Fibroblast of lung (primary cell): ENCODE measurements around the gene HECTD4. TPM values are rescaled to one million over a fixed set of nuclear protein-coding genes. Genes with fewer than 3 reads are reported as not detected.

Experiments used
- DNase-seq, 2 donors: peaks; one replicate each; pipeline versions ENCODE4 v3.0.0 to v3.0.0-alpha.2; 2010; ENCODE audit warnings: low read depth in 2 of 2
- H2AFZ ChIP-seq: 2 replicates; pipeline ENCODE4 v1.5.1; 2012; ENCODE audit warnings: low read length, control low read depth, inconsistent platforms
- H3K27ac ChIP-seq: 2 replicates; pipeline ENCODE4 v1.5.1; 2011; ENCODE audit warnings: low read length, control low read depth; ENCODE audit not compliant: insufficient read depth
- H3K27me3 ChIP-seq: 2 replicates; pipeline ENCODE4 v1.5.1; 2011; ENCODE audit warnings: mild to moderate bottlenecking, low read length; ENCODE audit not compliant: control insufficient read depth, insufficient read depth
- H3K36me3 ChIP-seq: 2 replicates; pipeline ENCODE4 v1.5.1; 2011; ENCODE audit warnings: low read length; ENCODE audit not compliant: control insufficient read depth, insufficient read depth
- H3K4me1 ChIP-seq: 2 replicates; pipeline ENCODE4 v1.5.1; 2011; ENCODE audit warnings: low read length; ENCODE audit not compliant: control insufficient read depth, insufficient read depth; ENCODE audit errors: extremely low read depth
- H3K4me2 ChIP-seq: 2 replicates; pipeline ENCODE4 v1.5.1; 2011; ENCODE audit warnings: low read length, control low read depth; ENCODE audit not compliant: insufficient read depth; ENCODE audit errors: extremely low read depth
- H3K4me3 ChIP-seq, 4 experiments: fragments of 200-600 bp in 1 of 4; sonication (generic) in 1 of 4; replicated peaks in 1 of 4; 2 replicates each; pipeline ENCODE4 v1.5.1; 2011 to 2016; ENCODE audit warnings: low read length in 4 of 4, low read depth in 3 of 4, mild to moderate bottlenecking in 3 of 4, control low read depth in 2 of 4, inconsistent platforms in 1 of 4, mixed read lengths in 1 of 4; ENCODE audit not compliant: insufficient read depth in 1 of 4; ENCODE audit errors: control extremely low read depth in 1 of 4
- H3K79me2 ChIP-seq: 2 replicates; pipeline ENCODE4 v1.5.1; 2012; ENCODE audit warnings: mild to moderate bottlenecking, low read length, inconsistent platforms; ENCODE audit not compliant: control insufficient read depth, insufficient read depth
- H3K9ac ChIP-seq: 2 replicates; pipeline ENCODE4 v1.5.1; 2011; ENCODE audit warnings: mild to moderate bottlenecking, low read length, control low read depth; ENCODE audit not compliant: insufficient read depth
- H3K9me3 ChIP-seq: 2 replicates; pipeline ENCODE4 v1.5.1; 2012; ENCODE audit warnings: low read depth, low read length; ENCODE audit not compliant: control insufficient read depth, insufficient read depth
- H4K20me1 ChIP-seq: 2 replicates; pipeline ENCODE4 v1.5.1; 2011; ENCODE audit warnings: low read length; ENCODE audit not compliant: control insufficient read depth, insufficient read depth; ENCODE audit errors: extremely low read depth
- EZH2 ChIP-seq: IDR thresholded peaks from 2 replicates; pipeline ENCODE4 v1.5.1; 2012; ENCODE audit warnings: low read length, control low read depth, mild to moderate bottlenecking; ENCODE audit errors: missing control alignments
- polyA plus RNA-seq, 2 donors: library from polyadenylated mRNA; depleted of rRNA in 1 of 2; stranded (reverse) in 1 of 2; unstranded in 1 of 2; fragments of >200 nt; gene quantifications; 2 replicates each; pipeline ENCODE4 v1.2.1, GENCODE V29; 2011 to 2012; ENCODE audit warnings: missing spikeins in 1 of 2
- total RNA-seq: library from RNA; depleted of rRNA; stranded (reverse); fragments of >200 nt; gene quantifications from 2 replicates; pipeline ENCODE4 v1.2.1, GENCODE V29; 2014
- TF ChIP-seq, protein P1 (sequence below), 2 donors: IDR thresholded peaks in 1 of 2; conservative IDR thresholded peaks in 1 of 2; 1 replicate in 1 of 2; 2 replicates in 1 of 2; pipeline ENCODE4 v1.5.1; 2011 to 2012; ENCODE audit warnings: low read length in 2 of 2, control low read depth in 1 of 2, inconsistent platforms in 1 of 2, low read depth in 1 of 2, mild to moderate bottlenecking in 1 of 2

Gene HECTD4
- total and polyA plus RNA-seq, 2 donors (not counting 1 experiment from before 2014, with no cell fraction given): 5.1 to 31.7 TPM

DNA sequence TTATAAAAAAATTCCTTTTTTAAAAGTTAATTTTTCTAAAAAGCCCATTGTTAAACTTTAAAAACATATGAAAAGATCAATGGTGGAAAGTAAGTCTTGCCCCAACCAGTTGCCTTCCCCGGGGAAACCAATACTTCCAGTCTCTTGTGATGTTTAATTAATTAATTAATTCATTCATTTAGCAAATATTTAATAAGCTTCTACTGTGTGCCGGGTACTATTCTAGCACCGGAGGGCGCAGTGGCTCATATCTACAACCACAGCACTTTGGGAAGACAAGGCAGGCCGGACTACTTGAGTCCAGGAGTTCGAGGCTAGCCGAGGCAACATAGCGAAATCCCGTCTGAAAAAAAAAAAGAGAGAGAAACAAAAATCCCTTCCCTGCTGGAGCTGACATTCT lies 87.4 kb downstream of the HECTD4 start:
- no peak for TF ChIP-seq EZH2
- TF ChIP-seq, protein P1, sequence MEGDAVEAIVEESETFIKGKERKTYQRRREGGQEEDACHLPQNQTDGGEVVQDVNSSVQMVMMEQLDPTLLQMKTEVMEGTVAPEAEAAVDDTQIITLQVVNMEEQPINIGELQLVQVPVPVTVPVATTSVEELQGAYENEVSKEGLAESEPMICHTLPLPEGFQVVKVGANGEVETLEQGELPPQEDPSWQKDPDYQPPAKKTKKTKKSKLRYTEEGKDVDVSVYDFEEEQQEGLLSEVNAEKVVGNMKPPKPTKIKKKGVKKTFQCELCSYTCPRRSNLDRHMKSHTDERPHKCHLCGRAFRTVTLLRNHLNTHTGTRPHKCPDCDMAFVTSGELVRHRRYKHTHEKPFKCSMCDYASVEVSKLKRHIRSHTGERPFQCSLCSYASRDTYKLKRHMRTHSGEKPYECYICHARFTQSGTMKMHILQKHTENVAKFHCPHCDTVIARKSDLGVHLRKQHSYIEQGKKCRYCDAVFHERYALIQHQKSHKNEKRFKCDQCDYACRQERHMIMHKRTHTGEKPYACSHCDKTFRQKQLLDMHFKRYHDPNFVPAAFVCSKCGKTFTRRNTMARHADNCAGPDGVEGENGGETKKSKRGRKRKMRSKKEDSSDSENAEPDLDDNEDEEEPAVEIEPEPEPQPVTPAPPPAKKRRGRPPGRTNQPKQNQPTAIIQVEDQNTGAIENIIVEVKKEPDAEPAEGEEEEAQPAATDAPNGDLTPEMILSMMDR (conservative IDR thresholded peaks at IDR 0.05 in 1 of 2, IDR thresholded peaks at IDR 0.05 in 1 of 2; ENCODE audit: low read depth in 1 of 2, low read length in 2 of 2): peak; percentile 27 to 34
- no peaks in the 10 kb centered on the region for H3K27me3 ChIP-seq
- peak in 1 of 2 donors; percentile 61 for DNase-seq

DNA sequence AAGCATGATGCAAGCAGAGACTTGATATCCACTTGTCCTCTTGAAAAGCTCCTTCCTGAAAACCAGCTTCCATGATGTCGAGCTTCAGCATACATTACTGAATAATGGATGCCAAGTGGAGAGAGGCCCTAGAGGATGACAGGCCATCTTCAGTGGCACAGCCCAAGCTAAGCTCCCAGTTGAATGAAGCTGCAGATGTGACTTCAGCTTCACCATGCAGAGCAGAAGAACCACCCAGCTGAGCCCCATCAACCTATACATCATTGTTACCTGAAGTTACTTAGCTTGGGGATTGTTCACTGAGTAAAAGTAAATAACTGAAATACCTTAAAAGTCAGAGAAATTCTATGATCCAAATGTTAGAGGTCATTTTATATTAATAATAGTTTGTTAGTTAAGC lies 93.6 kb downstream of the HECTD4 start:
- no peaks in the 10 kb centered on the region for H3K36me3 ChIP-seq
- H2AFZ ChIP-seq: no peak overlapping the region
- H3K4me2 ChIP-seq: no peak overlapping the region
- no peak for TF ChIP-seq EZH2
- TF ChIP-seq, protein P1 (conservative IDR thresholded peaks at IDR 0.05 in 1 of 2, IDR thresholded peaks at IDR 0.05 in 1 of 2; ENCODE audit: low read depth in 1 of 2, low read length in 2 of 2): no peak
- no peak overlapping the region for H3K9ac ChIP-seq
- no peak for DNase-seq
- no peaks in the 10 kb centered on the region for H3K27me3 ChIP-seq
- no peaks in the 10 kb centered on the region for H4K20me1 ChIP-seq
- H3K9me3 ChIP-seq: no peaks in the 10 kb centered on the region
- H3K27ac ChIP-seq: no peak overlapping the region
- no peak overlapping the region for H3K4me3 ChIP-seq
- H3K79me2 ChIP-seq: no peaks in the 10 kb centered on the region
- H3K4me1 ChIP-seq: no peaks in the 10 kb centered on the region

More for the DNA sequence above, 87.4 kb downstream of the HECTD4 start:
- Histone ChIP-seq H3K4me2 (no peak overlapping the region), H4K20me1 (no peaks in the 10 kb centered on the region), H3K27ac (no peak overlapping the region), H3K4me3 (no peak overlapping the region), H3K36me3 (peaks cover 9% of the 10 kb centered on the region), H3K79me2 (no peaks in the 10 kb centered on the region), H3K4me1 (no peaks in the 10 kb centered on the region), H2AFZ (no peak overlapping the region), H3K9ac (no peak overlapping the region), H3K9me3 (no peaks in the 10 kb centered on the region)

DNA sequence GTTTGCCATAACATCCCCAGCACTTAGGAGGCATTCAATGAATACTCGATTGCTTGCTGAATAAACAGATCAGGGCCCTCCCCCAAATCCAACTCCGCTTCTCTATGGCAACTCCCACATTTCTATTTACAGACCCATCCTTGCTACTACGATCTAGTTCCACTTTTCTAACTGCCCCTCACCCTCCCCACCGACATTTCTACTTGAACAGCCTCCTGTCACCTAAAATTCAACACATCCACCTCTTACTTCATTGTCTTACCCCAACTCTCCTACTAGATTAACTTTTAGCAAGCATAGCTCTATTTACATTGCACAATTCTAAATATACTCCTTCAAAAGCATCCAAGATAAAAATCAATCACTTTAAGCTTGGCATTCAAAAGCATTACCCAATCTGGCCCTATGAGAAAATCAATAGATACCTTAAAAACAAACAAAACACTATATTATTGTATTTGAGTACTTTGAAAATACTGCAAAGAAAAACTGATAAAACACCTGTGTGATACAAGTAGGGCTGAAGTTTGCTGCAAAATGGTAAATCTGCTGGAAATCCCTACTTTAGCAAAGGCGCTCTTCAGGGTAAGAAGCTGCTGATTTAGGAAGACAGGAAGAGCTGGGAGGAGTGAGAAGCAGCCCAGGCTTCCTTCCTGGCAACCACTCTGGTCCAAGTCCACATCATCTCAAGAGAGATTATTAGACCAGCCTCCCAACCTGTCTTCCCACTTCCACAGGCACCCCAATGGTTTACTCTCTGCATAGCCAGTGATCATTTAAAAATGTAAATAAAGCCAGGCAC lies 96.4 kb downstream of the HECTD4 start:
- H3K9me3 ChIP-seq: no peaks in the 10 kb centered on the region
- H2AFZ ChIP-seq: no peak overlapping the region
- H3K4me3 ChIP-seq: no peak overlapping the region
- no peaks in the 10 kb centered on the region for H3K27me3 ChIP-seq
- no peak for DNase-seq
- TF ChIP-seq EZH2: no peak
- TF ChIP-seq, protein P1 (conservative IDR thresholded peaks at IDR 0.05 in 1 of 2, IDR thresholded peaks at IDR 0.05 in 1 of 2; ENCODE audit: low read depth in 1 of 2, low read length in 2 of 2): no peak
- H3K27ac ChIP-seq: no peak overlapping the region
- H3K4me1 ChIP-seq: no peaks in the 10 kb centered on the region
- no peak overlapping the region for H3K9ac ChIP-seq
- no peaks in the 10 kb centered on the region for H4K20me1 ChIP-seq
- H3K4me2 ChIP-seq: no peak overlapping the region
- no peaks in the 10 kb centered on the region for H3K36me3 ChIP-seq
- no peaks in the 10 kb centered on the region for H3K79me2 ChIP-seq
